LHCN-M2 (cell line): ENCODE data around the gene CUBN. TPM values are rescaled to one million over a fixed set of nuclear protein-coding genes. Genes with fewer than 3 reads are reported as not detected.

Source experiments
- DNase-seq: peaks from one replicate; pipeline ENCODE4 v3.0.0-alpha.2; 2012; ENCODE audit warnings: low read depth
- total RNA-seq: library from RNA; depleted of rRNA; stranded (reverse); fragments of >200 nt; gene quantifications from 2 replicates; pipeline ENCODE4 v1.2.3, GENCODE V29; 2014

The CUBN gene
- total RNA-seq, 1 experiment from 2014 or later: 0.69 TPM

DNA sequence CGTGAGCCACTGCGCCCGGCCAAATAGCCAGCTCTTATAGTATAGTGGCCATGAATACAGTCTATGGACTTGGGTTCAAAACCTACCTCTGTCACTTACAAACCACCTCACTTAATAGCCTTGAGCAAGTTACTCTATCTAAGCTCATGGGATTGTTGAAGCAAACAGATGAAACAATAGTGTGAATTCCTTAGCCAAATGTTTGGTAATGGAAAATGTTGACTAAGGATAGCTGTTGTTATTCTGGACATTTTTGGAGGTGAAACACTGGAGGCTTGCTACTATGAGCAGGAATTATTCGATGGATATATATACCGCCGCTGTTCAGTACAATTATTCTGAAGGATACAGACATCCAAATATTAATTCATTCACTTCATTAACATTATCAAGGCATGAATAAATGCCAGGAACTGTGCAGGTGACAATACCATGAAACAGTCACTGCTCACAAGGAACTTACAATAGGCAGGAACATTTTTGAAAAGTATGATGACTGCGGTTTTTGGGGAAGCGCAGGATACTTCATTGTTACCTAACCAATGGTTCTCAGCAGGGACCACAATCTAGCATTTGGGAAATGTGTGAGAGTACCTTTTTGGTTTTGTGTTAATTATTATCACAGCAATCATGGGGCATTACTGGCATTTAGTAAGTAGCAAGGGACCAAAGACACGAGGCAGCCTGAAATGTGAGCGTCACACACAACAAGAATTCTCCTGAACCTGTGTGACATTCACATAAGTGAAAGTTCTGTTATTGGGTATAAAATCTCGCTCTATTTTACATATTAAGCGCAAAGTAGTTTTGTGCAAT lies 55.7 kb downstream of the CUBN start:
- DNase-seq: no peak

DNA sequence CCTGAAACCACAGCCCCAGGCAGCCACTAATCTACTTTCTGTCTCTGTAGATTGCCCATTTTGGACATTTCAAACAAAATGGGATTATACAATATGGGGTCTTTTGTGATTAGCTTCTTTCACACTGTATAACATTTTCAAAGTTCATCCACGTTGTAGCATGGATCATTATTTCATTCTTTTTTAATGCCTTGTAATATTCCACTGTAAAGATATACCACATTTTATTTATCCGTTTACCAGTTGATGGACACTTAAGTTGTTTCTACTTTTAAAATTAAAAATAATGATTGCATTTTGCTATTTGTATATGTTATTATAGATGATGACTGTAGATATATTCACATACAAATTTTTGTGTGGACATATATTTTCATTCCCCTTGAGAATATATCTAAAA lies 60.7 kb downstream of the CUBN start:
- no peak for DNase-seq

DNA sequence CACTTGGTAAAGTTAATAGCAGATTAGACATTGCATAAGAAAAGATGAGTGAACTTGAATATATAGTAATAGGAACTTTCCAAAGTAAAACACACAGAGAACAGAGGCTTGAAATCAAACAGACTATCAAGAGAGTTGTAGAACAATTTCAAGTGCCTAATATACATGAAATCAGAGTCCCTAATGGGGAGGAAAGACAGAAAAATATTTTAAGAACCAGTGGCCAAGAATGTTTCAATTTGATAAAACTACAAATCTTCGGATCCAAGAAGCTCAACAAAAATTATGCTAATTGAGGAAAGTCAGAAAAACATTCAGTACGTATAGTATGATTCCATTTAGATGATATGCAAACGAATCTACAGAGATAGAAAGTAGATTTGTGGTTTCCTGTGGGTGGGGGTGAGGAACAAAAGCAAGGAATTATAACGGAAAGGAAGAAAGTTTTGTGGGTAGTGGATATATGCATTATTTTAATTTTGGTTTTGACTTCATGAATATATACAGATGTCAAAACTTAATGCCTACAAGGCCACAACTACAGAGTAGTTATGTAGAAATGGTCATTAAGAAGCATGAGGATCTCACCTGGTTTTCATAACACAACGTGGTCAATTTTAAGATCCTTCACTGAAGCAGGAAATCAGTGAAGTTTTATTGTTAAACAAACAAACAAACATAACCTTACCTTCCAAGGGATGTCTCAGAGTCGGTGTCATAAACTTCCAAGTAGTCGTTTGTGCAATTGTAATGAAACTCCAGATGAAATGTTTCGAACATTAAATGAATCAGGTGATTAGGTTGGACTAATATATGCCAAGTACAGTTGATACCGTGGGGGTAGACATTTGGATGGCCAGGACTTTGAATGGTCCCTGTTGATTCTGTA lies 62.0 kb downstream of the CUBN start:
- DNase-seq: no peak

DNA sequence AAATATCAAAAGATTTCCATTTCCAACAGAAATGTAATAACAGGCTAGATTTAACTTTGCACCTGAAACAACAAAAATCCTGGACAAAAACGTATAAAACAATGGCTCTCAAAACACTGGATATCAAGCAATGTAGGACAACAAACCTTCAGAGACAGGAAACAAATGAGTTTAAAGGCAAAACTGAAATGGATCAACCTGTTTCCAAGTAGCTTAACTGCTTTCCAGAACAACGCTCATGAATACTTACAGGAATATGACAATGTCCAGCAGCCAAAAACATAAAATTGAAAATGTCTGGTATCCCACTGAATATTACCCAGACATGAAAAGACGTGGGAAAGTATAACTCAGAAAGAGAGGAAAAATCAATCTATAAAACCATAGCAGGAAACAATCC lies 62.8 kb downstream of the CUBN start:
- DNase-seq: no peak

DNA sequence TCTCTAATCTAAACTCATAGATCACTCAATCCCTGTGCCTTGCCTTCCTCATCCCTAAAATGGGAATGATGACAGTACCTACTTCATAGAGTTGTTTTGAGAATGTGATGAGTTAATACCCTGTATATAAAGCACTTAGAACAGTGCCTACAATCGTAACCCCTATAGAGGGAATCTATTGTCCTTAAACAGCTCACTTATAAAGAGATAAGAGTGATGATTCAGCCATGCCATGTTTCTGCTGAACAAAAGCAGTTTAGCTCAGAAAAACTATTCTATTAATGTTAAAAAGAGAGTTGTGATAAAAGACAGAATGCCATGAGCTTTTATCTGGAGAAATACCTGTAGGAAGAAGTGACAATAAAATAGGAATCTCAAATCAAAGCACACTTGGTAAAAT lies 63.6 kb downstream of the CUBN start:
- no peak for DNase-seq

DNA sequence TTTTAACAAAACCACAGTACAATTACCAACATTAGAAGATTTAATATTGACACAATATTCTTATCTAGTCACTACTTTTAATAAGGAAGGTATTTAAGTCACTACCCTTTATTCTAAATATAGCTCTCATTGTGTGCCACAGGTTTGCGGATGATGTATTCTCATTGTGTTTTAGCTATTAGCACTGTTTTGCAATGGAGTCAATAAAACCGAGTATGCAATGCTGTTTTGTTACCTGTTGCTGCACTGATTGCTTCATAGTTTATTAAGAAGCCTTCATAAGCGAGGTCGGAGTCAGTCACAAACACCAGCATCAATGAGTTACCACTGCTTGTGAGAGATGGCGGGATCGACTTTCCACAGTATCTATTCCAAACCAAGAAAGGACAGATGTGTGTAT lies 64.3 kb downstream of the CUBN start:
- DNase-seq: no peak

DNA sequence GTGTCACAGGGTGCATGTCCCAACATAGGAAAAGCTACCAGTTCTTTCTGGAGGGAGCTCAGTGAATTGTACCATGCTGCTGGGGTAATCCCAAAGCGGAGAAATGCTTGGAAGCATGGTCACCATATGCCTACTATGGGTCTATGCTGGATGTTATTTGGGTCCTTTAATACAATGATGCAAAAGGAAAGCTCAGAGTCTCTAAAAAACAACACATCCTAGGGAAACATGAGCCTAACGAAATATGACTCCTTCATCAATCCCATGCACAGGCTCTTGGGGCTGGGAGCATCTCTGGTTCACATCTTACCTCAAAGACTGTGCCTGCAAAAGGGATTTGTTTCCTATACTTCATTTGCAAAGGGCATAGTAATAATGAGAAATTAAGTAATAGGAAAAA lies 65.2 kb downstream of the CUBN start:
- peak; percentile 43 for DNase-seq

DNA sequence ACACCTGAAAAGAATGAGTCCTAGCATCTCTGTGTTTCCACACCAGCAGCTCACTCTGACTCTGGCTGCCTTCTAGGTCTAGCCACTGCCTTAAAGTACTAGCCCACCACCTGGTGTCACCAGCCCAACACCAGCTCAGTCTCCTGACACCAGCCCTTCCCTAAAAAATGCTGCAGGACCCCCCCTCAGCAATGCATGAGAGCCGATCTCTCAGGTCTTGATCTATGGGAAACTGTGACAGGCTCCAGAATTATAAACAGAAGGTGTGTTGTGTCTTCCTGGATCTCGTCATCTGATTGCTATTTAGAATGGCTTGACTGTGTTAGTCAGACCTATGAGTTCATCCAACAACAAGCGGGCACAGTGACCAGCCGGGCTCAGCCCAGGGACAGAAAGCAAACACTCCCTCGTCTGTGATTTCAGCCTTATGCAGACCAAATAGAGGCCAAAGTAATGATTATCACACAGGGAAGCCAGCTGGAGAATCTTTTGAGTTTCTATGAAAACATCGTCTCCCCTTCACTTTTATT lies 66.6 kb downstream of the CUBN start:
- peak; percentile 92 for DNase-seq

DNA sequence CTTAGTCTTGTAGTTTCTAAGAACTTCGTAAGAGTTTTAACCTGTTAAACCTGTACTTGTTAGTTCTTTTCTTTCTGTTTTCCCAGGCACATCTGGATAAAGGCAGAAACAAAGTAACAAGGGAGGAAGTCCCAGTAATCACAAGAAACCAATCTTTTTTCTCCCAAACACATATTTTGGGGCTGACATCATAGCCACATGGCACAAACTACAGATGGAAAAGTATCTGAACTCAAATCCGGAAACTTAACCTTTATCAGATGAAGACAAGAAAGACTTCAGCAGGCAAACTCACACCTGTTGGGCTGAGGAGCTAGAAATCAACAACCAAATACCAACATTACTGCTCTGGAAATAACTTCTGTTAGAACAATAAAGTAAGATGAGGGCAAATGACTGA lies 67.1 kb downstream of the CUBN start:
- peak; percentile 91 for DNase-seq

DNA sequence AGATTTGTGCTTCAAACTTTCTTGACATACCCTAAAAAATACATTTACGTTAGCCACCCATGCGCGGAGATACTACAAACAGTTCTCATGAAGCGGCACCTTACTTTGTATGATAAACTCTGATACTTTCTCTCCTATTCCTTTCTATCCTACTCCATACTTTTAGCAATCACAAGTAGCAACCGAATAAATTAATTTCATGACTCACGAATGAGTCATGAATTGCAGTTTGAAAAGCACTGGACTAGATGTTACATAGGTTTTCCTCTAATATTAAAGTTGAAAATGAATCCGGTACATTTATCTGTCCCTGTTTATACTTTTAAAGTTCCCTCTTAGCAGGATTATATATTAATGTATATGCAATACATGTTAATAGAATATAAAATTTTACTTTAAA lies 67.6 kb downstream of the CUBN start:
- peak; percentile 90 for DNase-seq

DNA sequence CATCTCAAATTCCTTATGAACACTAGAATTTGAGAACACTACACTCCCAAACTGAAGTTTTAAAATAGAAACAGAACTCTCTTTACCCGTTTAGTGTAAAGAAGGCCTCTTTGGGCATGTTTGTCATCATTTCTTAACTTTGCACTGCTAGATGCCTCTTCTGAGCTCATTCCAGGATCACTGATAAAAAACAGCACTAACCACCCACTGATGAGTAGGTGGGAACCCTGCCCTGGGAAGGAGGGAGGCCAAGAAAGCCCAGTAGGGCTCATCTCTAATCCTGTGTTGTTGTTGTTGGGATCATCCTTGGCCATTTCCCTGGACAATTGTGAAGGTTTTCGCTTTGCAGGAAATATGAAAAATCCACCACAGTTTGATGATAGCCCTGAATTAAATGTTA lies 68.2 kb downstream of the CUBN start:
- DNase-seq: peak; percentile 34

DNA sequence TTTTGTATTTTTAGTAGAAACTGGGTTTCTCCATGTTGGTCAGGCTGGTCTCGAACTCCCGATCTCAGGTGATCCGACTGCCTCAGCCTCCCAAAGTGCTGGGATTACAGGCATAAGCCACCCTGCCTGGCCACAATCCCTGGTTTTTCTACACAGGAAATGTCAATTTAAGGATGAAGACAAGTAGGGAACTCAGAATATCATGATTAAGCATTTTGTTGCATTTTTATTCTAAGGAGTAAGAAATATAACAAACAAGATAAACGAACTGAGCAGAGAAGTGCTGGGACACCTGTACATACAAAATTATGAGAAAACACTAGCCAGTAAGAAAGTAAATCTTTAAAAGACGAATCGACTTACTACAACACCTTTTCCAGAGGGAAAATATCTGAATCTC lies 69.3 kb downstream of the CUBN start:
- no peak for DNase-seq

DNA sequence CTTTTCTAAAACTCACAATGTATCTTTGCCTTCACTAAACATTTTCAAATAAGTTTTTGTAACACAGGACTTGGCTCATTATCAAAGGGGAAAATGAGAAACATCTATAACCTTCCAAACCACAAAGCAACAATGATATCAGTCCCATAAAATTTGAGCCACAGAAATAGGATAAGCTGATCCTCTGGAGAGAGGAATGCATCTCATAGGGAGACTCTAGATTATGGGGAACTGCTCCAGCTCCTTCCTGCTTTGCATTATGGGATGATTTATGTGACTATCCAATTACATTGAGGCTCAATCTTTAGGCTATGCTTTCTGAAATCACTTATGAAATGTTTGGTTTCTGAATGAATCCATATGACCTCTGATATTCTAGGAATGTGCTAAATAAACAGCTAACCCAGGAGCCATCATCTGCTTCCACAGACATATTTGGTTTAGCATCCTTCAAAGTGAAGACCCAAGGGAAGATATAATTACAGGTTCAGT lies 70.4 kb downstream of the CUBN start:
- peak; percentile 89 for DNase-seq

DNA sequence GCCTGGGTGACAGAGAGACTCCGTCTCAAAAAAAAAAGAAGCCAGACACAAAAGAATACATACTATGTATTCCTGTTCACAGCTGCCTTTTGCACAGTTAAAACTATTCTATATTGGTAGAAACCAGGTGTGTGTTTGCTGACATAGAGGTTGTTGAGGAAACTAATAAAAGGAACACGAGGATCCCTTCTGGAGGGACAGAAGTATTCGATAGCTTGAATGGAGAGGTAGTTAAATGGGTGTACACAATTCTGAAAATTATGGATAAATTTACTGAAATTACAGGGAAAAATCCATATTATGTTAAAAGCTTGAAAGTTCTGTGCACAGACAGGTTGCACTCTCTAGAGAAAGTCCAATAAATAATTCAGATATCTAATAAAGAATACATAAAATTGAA lies 71.5 kb downstream of the CUBN start:
- DNase-seq: no peak

DNA sequence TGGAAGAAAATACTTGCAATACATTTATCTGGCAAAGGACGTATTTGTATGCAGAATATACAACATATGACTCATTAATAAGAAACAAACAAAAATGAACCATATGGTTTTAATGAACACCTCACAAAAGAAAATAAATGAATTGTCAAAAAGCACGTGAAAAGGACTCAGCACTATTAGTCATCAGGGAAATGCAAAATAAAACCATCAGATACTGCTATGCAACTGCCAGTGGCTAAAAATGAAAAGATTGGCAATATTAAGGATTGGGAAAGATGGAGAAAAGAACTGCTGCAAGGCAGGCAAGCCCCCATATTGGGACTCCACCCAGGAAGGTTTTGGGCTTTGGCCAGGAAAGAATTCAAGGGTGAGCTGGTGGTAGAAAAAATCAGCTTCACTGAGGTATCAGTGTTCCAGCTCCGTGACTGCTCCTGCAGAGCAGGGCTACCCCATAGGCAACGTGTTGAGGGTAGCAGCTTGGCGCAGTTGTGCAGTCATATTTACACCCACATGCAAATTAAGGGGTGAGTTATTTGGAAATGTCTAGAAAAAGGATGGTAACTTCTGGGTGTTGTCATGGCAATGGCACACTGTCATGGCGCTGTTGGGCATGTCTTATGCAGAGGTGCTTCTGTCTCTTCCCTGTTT lies 72.7 kb downstream of the CUBN start:
- DNase-seq: peak; percentile 64

DNA sequence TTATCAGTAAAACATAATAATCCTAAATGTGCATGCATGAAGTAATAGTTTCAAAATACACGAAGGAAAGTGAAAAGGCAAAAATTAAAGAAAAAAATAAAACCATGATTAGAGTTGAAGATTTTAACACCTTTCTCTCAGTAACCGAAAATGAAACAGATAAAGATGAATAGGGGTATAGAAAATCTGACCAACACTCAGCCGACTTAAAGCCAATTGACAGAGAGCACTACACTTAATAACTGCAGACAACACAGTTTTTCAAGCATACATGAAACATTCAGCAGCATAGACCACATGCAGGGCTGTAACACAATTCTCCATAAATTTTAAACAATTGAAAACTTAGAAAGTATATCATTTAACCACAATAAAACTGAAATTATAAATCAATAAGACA lies 76.1 kb downstream of the CUBN start:
- no peak for DNase-seq

DNA sequence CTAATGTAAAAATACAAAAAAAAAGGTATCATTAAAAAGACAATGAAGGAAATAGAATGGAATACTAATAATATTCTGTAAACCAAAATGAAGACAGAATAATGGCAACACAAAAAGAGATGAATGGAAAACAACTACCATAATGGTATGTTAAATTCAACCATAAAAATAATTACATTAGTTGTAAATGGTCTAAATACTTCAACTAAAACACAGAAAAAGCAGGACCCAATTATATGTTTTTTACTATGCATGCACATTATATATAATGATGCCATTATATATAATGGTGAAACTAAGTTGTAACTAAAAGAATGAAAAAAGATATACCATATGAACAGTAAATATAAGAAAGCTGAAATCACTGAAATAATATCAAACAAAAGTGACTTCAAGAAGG lies 76.5 kb downstream of the CUBN start:
- DNase-seq: no peak

DNA sequence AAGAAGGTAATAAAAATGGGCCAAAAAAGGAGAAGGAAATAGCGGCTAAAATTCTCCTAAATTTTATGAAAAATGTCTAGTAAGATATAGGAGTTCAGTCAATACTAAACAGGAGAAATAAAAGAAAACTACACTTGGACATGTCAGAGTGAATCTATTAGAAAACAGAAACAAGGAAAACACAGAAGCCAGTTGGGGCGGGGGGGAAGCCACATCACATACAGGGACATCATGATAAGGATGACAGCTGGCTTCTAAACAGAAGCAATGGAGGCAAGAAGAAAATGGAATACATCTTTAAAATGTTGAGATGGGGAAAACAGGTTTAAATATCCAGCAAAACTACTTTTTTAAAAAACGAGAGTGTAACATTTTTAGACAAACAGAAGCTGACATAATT lies 77.8 kb downstream of the CUBN start:
- no peak for DNase-seq

DNA sequence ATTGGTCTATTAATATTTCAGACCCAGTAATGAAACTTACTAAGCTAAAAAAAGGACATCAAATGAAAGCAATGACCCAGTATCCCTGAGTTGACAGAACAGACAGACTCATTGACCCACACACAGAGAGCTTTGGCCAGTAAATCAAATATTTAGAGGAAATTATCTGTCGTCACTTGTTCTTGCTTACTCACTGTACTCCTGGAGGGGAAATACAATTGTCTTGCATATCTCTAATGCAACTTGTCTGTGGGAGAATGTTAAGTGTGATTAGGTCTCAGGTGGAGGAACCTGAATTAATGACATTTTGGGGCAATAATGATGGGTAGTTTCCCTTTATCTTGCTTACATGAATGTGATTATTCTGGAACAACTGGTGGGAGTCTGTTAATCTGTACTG lies 80.4 kb downstream of the CUBN start:
- DNase-seq: no peak

DNA sequence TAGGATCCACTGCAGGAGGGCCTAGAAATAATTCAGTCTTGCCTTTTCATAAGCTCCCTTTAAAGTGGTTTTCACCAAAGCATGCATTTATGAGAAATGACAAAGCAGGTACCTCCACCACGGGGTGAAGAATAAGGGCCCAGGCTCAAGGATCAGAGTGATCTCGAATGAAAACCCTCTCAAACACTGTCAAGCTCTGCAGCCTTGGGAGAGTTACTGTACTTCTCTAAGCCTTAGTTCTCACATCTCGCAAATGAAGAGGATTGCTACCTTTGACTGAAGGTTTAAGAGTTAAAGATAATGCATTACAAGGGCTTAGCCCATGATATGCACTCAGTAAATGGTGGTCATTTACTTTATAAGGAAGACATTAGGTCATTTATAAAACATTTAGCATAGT lies 81.7 kb downstream of the CUBN start:
- DNase-seq: no peak

DNA sequence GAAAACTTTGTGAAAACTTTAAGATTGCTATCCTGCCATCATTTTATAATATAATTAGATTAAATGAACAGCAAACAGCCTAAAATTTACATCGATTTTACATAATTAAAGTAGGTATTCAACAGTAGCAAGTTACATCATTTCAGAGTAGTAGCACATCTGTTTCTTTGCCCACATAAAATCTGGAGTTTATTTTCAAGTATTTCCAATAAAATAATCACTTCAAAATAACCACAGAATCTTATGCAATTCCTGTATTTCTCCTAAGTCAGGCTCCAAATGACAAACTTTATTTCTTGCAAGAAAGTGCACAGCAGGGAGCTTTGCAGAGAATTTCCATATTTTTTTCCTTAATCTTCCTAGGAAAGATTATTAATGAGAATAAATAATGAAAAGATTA lies 82.6 kb downstream of the CUBN start:
- no peak for DNase-seq

DNA sequence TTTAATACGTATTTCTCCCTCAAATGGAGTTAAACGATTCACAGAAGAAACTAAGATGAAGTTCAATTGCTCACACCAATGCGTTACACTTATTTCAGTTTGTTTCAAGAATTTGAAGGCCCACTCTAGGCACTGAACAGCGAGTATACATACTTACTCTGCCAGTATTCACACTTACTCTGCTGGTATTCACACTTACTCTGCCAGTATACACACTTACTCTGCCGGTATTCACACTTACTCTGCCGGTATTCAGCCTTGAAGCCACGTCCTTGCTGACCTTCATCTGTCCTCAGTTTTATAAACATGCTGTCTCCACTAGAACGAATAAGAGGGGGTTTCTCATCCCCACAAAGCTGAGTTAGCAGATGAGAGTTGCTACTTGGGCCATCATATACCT lies 86.0 kb downstream of the CUBN start:
- DNase-seq: no peak
